Endothelial cell (in vitro differentiated cells): ENCODE measurements around the gene AGAP2. TPM values are rescaled to one million over a fixed set of nuclear protein-coding genes. Genes with fewer than 3 reads are reported as not detected.

ENCODE experiments used
- DNase-seq: peaks from one replicate; pipeline ENCODE4 v3.0.0; 2021; ENCODE audit warnings: low spot score
- H3K27ac Mint-ChIP-seq: one replicate; pipeline ENCODE4 v1.8.0; 2021; ENCODE audit warnings: mixed read lengths, inconsistent platforms; ENCODE audit not compliant: unreplicated experiment
- H3K27me3 Mint-ChIP-seq: one replicate; pipeline ENCODE4 v1.8.0; 2021; ENCODE audit warnings: mild to moderate bottlenecking, moderate library complexity, mixed read lengths, inconsistent platforms; ENCODE audit not compliant: unreplicated experiment
- H3K36me3 Mint-ChIP-seq: one replicate; pipeline ENCODE4 v1.8.0; 2021; ENCODE audit warnings: mild to moderate bottlenecking, low read depth, mixed read lengths, inconsistent platforms; ENCODE audit not compliant: unreplicated experiment
- H3K4me1 Mint-ChIP-seq: one replicate; pipeline ENCODE4 v1.8.0; 2021; ENCODE audit warnings: mild to moderate bottlenecking, mixed read lengths, inconsistent platforms; ENCODE audit not compliant: unreplicated experiment
- H3K4me3 Mint-ChIP-seq: one replicate; pipeline ENCODE4 v1.8.0; 2021; ENCODE audit warnings: mild to moderate bottlenecking, mixed read lengths, inconsistent platforms; ENCODE audit not compliant: unreplicated experiment
- H3K9me3 Mint-ChIP-seq: one replicate; pipeline ENCODE4 v1.8.0; 2021; ENCODE audit warnings: mixed read lengths, inconsistent platforms; ENCODE audit not compliant: unreplicated experiment
- total RNA-seq: library from RNA; stranded (reverse); fragmentation: NEBNext Ultra II Directional; extraction: Animal tissue kit (Norgen Biotek cat#: 25700); gene quantifications from one replicate; pipeline ENCODE4 v1.2.1, GENCODE V29; 2021; ENCODE audit not compliant: unreplicated experiment
- TF ChIP-seq, protein P1 (sequence below): fragments of 200-600 bp; sonication (generic); IDR thresholded peaks from one replicate; pipeline ENCODE4 v1.5.0; 2021; ENCODE audit warnings: antibody characterized with exemption; ENCODE audit not compliant: unreplicated experiment

The AGAP2 gene
- total RNA-seq, 1 donor from 2014 or later = 27.0 TPM

- Mint-ChIP-seq H3K4me3 (no peak overlapping the region), H3K4me1 (peaks cover 18% of the 10 kb centered on the region), H3K9me3 (peaks cover 5% of the 10 kb centered on the region), H3K27ac (no peak overlapping the region), H3K36me3 (peaks cover 27% of the 10 kb centered on the region), H3K27me3 (peaks cover 36% of the 10 kb centered on the region)
- TF ChIP-seq, protein P1, sequence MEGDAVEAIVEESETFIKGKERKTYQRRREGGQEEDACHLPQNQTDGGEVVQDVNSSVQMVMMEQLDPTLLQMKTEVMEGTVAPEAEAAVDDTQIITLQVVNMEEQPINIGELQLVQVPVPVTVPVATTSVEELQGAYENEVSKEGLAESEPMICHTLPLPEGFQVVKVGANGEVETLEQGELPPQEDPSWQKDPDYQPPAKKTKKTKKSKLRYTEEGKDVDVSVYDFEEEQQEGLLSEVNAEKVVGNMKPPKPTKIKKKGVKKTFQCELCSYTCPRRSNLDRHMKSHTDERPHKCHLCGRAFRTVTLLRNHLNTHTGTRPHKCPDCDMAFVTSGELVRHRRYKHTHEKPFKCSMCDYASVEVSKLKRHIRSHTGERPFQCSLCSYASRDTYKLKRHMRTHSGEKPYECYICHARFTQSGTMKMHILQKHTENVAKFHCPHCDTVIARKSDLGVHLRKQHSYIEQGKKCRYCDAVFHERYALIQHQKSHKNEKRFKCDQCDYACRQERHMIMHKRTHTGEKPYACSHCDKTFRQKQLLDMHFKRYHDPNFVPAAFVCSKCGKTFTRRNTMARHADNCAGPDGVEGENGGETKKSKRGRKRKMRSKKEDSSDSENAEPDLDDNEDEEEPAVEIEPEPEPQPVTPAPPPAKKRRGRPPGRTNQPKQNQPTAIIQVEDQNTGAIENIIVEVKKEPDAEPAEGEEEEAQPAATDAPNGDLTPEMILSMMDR = no peak
- no peak for DNase-seq
Measured at GRCh38 chr12:57730336-57731067, 8.0 kb downstream of the AGAP2 start.

- peaks cover 21% of the 10 kb centered on the region for H3K36me3 Mint-ChIP-seq
- TF ChIP-seq, protein P1 = no peak
- peaks cover 14% of the 10 kb centered on the region for H3K4me1 Mint-ChIP-seq
- H3K27ac Mint-ChIP-seq = no peak overlapping the region
- H3K27me3 Mint-ChIP-seq = peaks cover 33% of the 10 kb centered on the region
- peaks cover 5% of the 10 kb centered on the region for H3K9me3 Mint-ChIP-seq
- no peak overlapping the region for H3K4me3 Mint-ChIP-seq
- DNase-seq = no peak
Measured at GRCh38 chr12:57729321-57729844, 9.2 kb downstream of the AGAP2 start.

DNA sequence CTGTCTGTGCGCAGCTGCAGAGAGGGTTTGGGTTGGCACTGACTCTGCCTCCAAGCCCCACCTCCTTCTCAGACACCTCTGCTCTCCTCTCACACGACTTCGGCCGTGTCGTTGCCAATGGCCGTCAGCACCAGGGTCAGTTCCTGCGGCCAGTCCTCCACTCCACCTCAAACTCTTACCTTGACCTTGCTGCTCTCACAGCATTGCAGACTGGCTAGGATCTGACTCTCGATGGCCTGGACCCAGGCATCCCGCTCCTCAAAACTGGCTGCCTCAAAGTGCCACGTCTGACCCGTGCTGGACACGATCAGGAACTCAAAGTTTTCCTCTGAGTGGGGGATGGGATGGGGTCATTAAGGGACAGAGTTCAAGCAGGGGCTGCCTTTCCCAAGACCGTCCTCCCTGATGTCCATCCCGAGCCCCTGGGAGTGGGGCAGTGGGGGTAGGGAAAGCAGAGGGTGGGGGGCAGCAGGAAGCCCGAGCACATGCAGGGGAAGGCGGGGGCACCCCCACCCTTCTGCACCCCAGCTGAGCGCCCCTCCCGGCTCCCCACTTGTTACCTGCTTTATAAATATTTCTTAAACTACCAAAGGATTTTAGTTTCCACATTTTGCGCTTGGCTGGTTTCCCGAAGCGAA, 10.7 kb downstream of the AGAP2 start:
- TF ChIP-seq, protein P1 = no peak
- H3K9me3 Mint-ChIP-seq = peaks cover 5% of the 10 kb centered on the region
- H3K4me3 Mint-ChIP-seq = peak overlapping the region; percentile 77
- peaks cover 32% of the 10 kb centered on the region for H3K27me3 Mint-ChIP-seq
- DNase-seq = peak; percentile 36
- H3K27ac Mint-ChIP-seq = peak overlapping the region; percentile 45
- H3K4me1 Mint-ChIP-seq = peaks cover 12% of the 10 kb centered on the region
- H3K36me3 Mint-ChIP-seq = peaks cover 20% of the 10 kb centered on the region

GRCh38 chr12:57726884-57727757, 11.4 kb downstream of the AGAP2 start:
- Mint-ChIP-seq H3K4me1 (peaks cover 11% of the 10 kb centered on the region), H3K4me3 (no peak overlapping the region), H3K27ac (no peak overlapping the region), H3K9me3 (peaks cover 5% of the 10 kb centered on the region), H3K27me3 (peaks cover 33% of the 10 kb centered on the region), H3K36me3 (peaks cover 17% of the 10 kb centered on the region)
- TF ChIP-seq, protein P1 = no peak
- DNase-seq = peak; percentile 43
